ENCODE measurements around the gene TBC1D4. TPM values are rescaled to one million over a fixed set of nuclear protein-coding genes. Genes with fewer than 3 reads are reported as not detected.

The TBC1D4 gene
- polyA plus RNA-seq, 1 of the 3 experiments (the other 2 are of a cell fraction) = 8.8 TPM

- no peak overlapping the region for H2AFZ ChIP-seq (ENCODE audit: low read depth)
- no peak overlapping the region for H3K4me2 ChIP-seq
- no peaks in the 10 kb centered on the region for H3K36me3 ChIP-seq (replicated peaks in 1 of 2; ENCODE audit: control insufficient read depth in 1 of 2, insufficient read depth in 2 of 2, low read length in 1 of 2)
- H4K20me1 ChIP-seq (ENCODE audit: insufficient read depth) = no peaks in the 10 kb centered on the region
- peaks cover 0 to 4% of the 10 kb centered on the region in 2 experiments; a peak in 2 of 4 replicates for H3K4me1 ChIP-seq (ENCODE audit: control insufficient read depth in 1 of 2, insufficient read depth in 2 of 2, low read depth in 1 of 2, low read length in 1 of 2)
- peaks cover 3% of the 10 kb centered on the region for H3F3A ChIP-seq (replicated peaks; ENCODE audit: insufficient read depth)
- ChIA-PET CTCF (interaction anchor here (0.5 to 5.9 kb wide), 11 partner anchors 8 to 1411 kb away, joined by 3 to 76 read pairs (median 6); partner anchors contain the start of genes TBC1D4 and UCHL3), POLR2A (no interaction called here)
- TF ChIP-seq TEAD4 (IDR thresholded peaks at IDR 0.05; ENCODE audit: borderline replicate concordance, insufficient read depth) = no peak
- no peak for TF ChIP-seq ZBTB33 (IDR thresholded peaks at IDR 0.05; ENCODE audit: borderline replicate concordance, low read depth)
- H3K79me2 ChIP-seq (ENCODE audit: insufficient read depth) = no peaks in the 10 kb centered on the region; the same call in 1 of the 2 replicates
- no peak overlapping the region for H3K27ac ChIP-seq (ENCODE audit: low read depth in 2 of 2, low read length in 1 of 2)
- 95% methylated on average over 5 of the region's 5 CpGs for WGBS (ENCODE audit: low lambda C conversion rate)
- H3K9me3 ChIP-seq = no peaks in the 10 kb centered on the region
- DNase-seq = no peak
- no peak overlapping the region for H3K9ac ChIP-seq
- no peak overlapping the region for H3K4me3 ChIP-seq (ENCODE audit: low read depth in 2 of 2, low read length in 1 of 2)
- H3K9me2 ChIP-seq = no peaks in the 10 kb centered on the region
- no peaks in the 10 kb centered on the region for H3K27me3 ChIP-seq (ENCODE audit: insufficient read depth)
Measured at GRCh38 chr13:75373988-75374387, 108.0 kb downstream of the TBC1D4 start.

- WGBS (ENCODE audit: low lambda C conversion rate) = 80% methylated on average over 13 of the region's 13 CpGs
- H3K9ac ChIP-seq = no peak overlapping the region
- H3K9me2 ChIP-seq = no peaks in the 10 kb centered on the region
- no peak overlapping the region for H2AFZ ChIP-seq (ENCODE audit: low read depth)
- H3K9me3 ChIP-seq = no peaks in the 10 kb centered on the region
- no peak overlapping the region for H3K4me2 ChIP-seq
- no peak for DNase-seq
- H3K27ac ChIP-seq (ENCODE audit: low read depth in 2 of 2, low read length in 1 of 2) = no peak overlapping the region
- peaks cover 5% of the 10 kb centered on the region for H3F3A ChIP-seq (replicated peaks; ENCODE audit: insufficient read depth)
- peaks cover 4 to 5% of the 10 kb centered on the region in 2 experiments for H3K4me1 ChIP-seq (ENCODE audit: control insufficient read depth in 1 of 2, insufficient read depth in 2 of 2, low read depth in 1 of 2, low read length in 1 of 2)
- no peaks in the 10 kb centered on the region for H3K27me3 ChIP-seq (ENCODE audit: insufficient read depth)
- H3K4me3 ChIP-seq (ENCODE audit: low read depth in 2 of 2, low read length in 1 of 2) = no peak overlapping the region
- POLR2A ChIA-PET = no interaction called here
- H3K36me3 ChIP-seq (replicated peaks in 1 of 2; ENCODE audit: control insufficient read depth in 1 of 2, insufficient read depth in 2 of 2, low read length in 1 of 2) = no peaks in the 10 kb centered on the region
- CTCF ChIA-PET = interaction anchor here (0.5 to 5.9 kb wide), 40 partner anchors 9 to 1411 kb away, joined by 3 to 76 read pairs (median 4); partner anchors contain the start of genes TBC1D4 and UCHL3
- TF ChIP-seq SMC3 (IDR thresholded peaks at IDR 0.05; ENCODE audit: low read depth, low read length) (no peak), FOXM1 (IDR thresholded peaks at IDR 0.05; ENCODE audit: low read depth) (no peak), EZH2phosphoT487 (IDR thresholded peaks at IDR 0.05; ENCODE audit: borderline replicate concordance, low read depth) (no peak), MAX (IDR thresholded peaks at IDR 0.05; ENCODE audit: low read depth) (no peak), MXI1 (IDR thresholded peaks at IDR 0.05; ENCODE audit: low read depth, low read length) (no peak), REST (IDR thresholded peaks at IDR 0.05; ENCODE audit: low read depth, low read length) (no peak), PBX3 (IDR thresholded peaks at IDR 0.05) (no peak), ELF1 (IDR thresholded peaks at IDR 0.05) (no peak)
- H3K79me2 ChIP-seq (ENCODE audit: insufficient read depth) = no peaks in the 10 kb centered on the region; the same call in 1 of the 2 replicates
- no peaks in the 10 kb centered on the region; the same call in 1 of the 2 replicates for H4K20me1 ChIP-seq (ENCODE audit: insufficient read depth)
Measured at GRCh38 chr13:75372923-75373841, 108.8 kb downstream of the TBC1D4 start.

Measured in SK-N-SH (cell line).